Stimulated activated CD4-positive, alpha-beta T cell treated with anti-CD3 and anti-CD28 coated beads, Interleukin-2, amount 100 ng/mL, for 24 hours (primary cell): ENCODE results near the gene ZNF496.
"Not testable (repeated sequence)": the region's sequence is repeated elsewhere in the genome, so short reads cannot be mapped to it uniquely, and the experiment has no call there.

ENCODE experiments used
- DNase-seq, 2 donors: peaks; one replicate each; pipeline ENCODE4 v3.0.0-alpha.2; 2020

The ZNF496 gene

DNA sequence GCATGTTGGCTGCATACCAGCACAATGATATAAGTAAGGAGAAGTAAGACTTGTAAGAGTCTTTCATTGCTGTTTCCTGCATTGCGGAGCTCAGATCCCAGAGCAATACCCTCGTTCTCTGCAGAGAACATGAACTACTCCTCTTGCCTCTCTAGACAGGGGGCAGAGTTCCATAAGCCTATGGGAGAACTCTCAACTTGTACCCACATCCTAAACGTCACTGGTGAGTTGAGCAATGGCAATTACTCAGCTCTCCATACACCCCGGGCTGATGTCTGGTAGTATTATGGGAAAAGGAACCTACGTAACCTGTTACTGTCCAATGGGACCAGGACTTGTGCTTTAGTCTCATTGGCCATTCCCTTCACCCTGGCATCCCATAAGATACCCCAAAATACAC, 27.3 kb upstream of the ZNF496 start:
- DNase-seq: no peak

DNA sequence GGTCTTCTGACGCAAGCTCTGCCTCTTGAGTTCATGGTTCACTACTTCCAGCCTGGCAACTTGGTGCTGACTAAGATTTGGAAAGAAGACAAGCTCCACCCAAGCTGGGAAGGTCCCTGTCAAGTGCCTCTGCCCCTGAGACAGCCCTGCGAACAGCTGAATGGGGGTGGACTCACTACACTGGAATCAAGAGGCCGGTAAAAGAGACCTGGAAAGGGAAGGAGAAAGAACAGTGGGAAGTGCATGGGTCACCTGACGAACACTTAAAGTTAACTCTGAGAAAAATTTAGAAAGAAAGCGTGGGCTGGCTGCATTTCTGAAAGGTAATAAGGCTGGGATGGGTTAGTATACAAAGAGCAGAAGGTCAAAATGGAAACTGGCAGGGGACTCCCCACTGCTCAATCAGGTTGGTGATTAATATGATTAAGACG, 26.1 kb upstream of the ZNF496 start:
- DNase-seq: no peak

DNA sequence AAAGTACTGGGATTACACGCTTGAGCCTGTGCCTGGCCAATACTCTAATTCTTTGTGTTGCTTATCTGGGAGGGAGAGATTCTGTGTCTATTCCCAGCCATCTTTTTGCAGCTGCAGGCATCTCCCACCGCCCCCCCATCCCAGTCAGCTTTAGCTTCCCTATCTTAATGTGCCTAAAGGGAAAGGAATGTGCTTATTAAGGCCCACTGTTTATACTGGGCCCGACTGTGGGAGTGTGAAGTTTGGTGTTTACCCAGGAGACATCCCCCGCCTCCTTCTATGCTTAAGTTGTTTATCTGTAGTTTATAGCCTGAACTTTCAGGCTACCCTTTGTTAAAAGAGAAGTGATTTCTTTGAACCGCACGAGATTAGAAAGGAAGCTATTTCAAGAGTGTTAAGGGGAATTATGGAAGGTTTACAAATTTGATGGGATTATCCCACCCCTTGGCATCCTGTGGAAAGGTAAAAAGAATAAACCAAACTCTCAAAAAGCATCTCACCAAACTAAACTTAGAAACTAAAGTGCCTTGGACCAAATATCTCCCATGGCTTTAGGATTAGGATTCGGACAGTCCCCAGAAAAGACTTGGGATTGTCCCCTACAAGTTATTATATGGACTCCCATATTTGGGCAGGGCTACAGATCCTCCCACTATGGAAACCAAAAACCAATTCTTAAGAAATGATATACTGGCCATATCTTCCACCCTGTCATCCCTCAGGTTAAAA, 25.5 kb upstream of the ZNF496 start:
- no peak for DNase-seq

DNA sequence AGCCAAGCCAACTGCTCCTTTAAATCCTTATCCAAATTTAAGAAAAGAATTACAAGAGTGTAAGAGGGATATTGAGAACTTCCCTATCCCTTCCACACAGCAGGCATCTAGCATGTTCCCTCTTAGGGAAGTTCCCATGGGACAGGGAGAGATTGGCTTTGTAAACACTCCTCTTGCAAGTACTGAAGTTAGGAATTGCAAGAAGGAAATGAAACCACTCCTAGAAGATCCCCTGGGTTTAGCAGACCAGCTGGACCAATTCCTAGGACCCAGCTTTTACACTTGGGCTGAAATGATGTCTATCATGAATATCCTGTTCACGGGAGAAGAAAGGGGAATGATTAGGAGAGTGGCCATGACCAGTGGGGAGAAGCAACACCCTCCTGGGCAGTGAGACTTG, 23.5 kb upstream of the ZNF496 start:
- not testable (repeated sequence) for DNase-seq

DNA sequence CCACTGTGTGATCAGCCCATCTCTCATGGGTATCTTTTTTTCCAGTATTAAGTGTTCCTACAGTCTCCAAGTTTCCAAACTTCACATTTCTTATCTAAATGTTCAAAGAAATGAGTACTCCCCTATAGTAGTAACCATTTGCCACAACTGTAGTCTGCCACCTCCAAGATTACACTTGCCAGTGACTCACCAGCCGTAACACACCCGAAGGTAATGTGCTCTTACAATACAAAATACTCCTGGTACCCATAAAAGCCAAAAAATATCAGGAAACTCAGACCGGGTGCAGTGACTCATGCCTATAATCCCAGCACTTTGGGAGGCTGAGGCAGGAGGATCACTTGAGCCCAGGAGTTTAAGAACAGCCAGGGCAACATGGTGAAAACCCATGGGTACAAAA, 20.5 kb upstream of the ZNF496 start:
- no peak for DNase-seq

DNA sequence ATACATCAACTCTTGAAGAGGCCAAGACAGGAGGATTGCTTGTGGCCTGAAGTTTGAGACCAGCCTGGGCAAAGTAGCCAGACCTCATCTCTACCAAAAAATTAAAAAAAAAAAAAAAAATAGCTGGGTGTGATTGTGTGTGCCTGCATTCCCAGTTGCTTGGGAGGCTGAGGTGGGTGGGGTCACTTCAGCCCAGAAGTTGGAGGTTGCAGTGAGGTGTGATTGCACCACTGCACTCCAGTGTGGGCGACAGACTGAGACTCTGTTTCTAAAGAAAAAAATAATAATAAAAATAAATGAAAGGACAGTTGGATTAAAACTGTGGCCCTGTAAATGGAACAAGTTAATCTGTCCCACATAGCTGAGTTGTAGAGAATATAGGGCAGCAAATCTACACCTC, 18.9 kb upstream of the ZNF496 start:
- no peak for DNase-seq

DNA sequence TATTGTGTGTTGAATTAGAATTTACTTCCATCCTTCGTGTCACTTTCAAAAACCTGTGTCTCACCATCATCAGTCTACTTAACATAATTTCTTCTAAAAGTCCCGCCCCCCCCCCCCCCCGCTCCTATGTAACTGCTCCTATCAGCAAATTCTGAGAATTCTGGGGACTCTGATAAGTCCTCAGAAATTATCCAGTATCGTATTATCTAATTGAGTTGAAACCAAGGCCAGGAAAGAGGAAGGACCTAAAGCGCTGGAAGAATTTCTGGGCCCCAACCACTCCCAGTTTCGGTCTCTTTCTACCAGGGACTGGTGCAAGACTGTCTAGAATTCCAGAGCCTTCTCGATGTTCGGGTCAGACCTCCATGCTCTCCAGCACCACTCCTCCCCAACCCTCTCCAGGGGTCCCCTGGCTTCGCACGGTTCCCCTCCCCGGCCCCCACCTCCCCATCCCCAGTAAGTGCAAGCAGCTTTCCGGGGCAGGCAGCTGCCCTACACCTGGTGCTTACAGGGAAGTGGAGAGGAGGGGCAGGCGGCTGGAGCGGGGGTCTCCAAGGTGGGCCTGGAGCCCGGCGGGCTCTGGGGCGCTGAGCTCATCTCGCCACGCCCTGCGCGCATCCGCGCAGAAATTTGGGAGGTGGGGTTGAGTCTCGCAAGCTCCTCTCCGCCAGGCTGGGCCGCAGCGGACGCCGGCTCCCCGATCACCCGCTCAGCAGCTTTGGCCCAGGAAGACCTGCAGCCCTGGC, 16.0 kb upstream of the ZNF496 start:
- DNase-seq: no peak

DNA sequence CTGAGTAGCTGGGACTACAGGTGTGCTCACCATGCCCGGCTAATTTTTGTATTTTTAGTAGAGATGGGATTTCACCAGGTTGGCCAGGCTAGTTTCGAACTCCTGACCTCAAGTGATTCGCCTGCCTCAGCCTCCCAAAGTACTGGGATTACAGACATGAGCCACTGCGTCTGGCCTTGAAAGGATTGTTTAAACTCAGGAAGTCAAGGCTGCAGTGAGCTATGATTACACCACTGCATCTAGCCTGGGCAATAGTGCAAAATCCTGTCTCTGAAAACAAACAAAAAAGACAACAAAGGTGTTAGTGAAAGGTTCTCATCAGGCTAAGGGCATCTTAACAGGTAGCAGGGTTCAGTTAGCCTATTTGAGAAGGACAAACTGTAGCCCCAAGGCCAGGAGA, 14.2 kb upstream of the ZNF496 start:
- DNase-seq: no peak

DNA sequence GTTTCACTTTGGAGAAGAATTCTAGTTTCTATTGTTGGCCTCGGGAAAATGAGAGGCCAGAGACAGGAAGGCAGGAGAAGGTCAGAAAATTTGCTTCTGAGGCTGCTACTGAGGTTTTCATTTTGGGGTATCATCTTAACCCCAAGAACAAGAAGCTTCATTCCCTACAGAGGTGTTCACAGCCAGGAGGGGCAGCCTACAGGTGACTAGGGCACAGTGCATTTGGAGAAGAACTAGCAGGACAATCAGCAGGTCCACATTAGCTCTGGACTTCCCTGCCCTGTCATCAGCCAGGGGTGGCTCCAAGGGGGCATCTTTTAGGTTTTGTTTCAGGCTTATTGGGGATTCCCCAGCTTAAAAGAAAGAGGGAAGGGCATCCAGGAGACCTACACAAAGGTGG, 12.1 kb upstream of the ZNF496 start:
- no peak for DNase-seq

DNA sequence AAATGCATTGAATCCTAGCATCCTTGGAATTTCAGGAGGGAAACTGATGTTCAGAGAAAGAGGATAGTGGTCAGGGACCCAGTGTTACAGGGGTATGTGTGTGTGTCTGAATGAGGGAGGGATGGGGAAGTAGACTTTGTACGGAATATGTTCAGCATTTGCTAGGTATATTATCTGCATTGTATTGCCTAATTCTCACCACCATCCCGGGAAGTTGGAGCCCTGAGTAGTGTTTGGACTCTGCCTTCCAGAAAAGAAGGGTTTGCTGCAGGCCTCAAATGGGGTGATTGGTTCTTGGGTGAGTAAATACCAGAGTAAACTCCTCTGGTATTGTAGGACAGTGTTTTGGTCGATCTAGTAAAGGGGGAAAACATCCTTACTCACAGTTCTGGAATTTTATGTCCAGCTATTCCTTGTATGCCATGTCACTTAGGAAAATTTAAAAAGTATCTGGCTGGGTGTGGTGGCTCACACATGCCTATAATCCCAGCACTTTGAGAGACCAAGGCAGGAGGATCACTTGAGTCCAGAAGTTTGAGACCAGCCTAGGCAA, 7.1 kb upstream of the ZNF496 start:
- DNase-seq: no peak

DNA sequence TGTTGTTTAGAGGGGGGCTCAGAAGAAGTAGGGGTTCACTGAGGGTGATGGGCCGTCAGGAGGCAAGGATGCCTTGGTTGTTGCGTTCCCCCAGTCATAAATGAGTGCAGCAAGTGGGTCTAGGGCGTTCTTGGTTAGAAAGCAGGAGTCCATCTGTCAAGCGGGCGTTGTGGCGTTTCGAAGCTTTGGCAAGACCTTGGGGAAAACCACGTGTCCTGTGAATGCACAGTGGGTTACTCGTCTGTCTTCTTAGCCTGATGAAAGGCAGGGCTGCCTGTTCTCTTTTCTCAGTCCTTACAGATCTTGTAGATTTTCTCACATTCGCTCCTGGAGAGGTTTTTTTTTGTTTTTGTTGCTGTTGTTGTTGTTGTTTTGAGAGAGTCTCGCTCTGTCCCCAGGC, 6.3 kb upstream of the ZNF496 start:
- no peak for DNase-seq

DNA sequence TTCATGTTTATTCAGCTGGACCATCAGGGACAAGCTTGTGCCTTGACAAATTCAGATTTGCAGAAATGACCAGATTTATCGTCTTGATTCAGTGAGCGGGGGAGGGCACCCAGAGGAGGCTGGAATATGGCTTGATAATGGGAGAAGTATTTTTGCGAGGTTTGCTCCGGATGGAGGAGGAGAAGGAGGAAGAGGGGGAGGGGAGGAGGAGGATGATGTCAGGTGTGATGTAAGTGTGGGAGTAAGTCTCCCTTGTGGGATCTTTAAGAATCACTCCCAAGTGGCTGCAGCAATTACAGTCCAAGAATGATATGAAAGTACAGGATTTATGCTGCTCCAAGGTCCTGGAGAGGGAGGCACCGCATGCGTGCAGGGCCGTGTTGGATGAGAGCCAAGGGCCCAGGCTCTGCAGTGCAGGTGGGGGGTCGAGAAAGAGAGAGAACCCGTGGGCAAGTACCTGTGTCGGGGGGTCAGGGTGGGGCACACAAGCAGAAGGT, 5.6 kb upstream of the ZNF496 start:
- DNase-seq: no peak

DNA sequence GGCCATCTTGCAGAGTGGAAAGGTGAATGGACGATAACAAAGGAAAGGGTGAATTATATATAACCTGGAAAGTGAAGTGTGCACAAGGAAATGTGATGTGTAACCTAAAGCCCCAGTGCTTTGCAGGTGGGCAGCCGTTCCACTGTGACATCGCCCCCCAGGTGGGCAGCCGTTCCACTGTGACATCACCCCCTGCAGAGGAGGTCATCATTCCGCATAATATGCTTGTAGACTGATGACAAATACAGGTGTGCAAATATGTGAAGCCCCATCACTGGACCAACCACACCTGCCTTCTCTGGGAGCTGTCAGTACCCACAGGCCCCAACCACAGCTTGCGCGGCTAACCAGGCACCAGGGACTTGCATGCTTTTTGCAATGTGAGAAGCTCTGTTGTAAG, 4.7 kb upstream of the ZNF496 start:
- DNase-seq: no peak

DNA sequence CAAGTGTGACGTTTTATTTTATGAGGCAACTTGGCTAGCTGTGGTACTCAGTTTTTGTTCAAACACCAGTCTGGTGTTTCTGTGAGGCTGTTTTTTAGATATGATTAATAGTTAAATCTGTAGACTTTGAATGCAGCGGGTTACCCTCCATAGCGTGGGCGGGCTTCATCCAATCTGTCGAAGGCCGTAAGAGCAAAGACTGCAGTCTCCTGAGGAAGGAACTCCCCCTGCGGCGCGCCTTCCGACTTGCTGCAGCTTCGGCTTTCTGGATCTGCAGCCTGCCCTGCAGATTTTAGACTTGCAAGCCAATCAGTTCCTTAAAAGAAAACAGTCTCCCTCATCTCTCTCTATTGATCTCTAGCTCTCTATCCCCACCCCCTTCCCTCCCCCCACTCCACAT, 4.2 kb upstream of the ZNF496 start:
- no peak for DNase-seq

DNA sequence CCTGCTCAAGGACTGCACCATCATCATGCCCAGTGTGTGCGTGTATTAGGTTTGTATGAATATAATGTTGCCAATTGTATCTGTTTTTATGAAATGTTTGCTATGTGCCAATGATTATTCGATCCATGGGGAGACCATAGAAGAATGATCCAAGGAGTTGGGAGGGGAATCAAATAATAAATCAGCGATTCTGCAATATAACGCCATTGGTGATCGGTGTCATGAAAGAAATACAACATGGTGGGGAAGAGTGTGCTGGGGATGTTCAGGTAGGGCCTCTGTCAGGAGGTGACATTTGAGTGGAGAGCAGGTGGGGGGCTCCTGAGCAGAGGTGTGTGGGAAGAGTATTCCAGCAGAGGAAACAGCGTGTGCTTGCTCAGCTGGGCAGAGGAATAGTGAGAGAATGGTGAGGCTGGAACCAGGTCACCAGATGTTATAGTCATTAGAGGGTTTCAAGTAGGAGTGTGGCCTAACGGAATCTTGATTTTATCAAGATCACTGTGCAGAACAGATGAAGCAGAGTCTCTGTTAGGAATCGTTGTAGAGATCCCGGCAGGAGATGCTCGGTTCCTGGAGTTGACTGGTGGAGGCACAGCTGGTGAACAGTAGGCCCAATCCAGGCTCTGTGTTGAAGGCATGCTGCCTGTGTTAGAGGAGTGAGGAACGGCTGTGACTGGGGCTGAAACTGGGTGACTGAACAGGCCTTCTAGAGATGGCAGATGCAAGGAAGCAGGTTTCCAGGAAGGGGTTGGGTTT, 2.9 kb upstream of the ZNF496 start:
- no peak for DNase-seq

DNA sequence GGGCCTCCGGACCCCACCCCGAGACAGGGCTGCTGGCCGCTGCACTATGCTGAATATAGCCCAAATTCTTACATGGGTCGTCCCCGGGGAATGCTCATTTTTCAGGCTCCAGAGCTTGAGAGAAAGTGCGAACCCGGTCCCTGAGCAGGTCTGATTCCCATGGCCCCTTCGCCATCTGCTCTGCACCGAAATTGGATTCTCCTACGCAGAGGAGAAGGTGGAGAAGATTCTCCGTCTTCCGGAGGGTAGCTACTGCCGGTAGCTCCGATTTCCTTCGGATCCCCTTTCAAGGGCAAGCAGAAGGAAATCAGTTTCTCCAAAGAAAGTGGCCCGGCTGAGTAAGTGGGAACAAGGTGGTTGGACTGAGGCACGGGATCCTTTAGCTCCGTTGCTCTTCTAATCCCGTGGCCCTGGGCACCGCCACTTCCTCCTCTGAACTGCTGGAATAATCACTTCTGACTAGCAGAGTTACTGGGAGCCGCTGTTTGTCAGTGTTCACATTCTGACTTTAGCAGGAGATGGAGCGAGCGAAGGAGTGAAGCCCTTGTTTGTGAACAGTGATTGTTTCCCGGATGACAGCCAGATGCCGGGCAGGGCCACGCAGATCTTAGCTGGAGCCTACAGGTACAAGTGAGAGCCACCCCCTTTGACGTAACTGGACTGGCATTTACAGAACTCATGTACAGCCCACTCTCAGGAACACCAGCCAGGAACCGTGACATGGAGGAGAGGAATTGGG, 1.1 kb upstream of the ZNF496 start:
- DNase-seq: no peak

DNA sequence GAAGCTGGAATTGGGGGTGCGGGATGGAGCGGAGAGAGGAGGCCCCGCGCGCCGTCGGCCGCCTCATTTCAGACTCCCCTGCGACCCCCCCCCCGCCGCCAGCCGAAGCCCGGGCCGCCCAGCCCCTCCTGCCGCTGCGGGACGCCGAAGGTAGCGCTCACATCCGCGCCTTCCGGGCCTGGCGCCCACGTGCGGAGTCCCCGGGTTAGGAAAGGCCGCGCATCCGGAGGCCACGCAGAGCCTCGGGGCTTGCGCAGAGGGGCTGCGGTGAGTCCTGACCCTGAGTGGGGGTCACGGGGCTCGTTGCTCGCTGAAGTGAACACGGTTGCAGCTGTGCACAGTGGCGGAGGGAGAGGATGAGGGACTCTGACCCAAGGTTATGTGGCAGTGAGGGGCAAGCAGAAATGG, 552 bp upstream of the ZNF496 start:
- peak; percentile 55 to 70 for DNase-seq

DNA sequence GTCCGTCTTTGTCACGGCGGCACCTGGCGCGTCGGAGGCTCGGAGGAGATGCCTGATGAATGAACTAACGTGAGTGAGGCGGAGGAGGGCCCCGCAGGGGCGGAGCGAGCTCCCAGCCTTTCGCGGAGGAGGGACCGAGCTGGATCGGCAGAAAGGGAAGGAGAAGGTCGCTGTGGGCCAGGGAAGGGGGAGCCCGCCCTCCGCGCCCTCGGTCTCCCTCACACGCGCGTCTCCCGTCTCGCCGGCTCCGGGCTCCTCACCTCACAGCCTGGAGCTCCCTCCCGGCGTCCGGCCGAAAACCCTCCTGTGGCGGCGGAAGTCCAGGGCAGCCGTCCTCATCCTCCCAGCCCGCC, 519 bp downstream of the ZNF496 start:
- DNase-seq: peak; percentile 73 to 82

DNA sequence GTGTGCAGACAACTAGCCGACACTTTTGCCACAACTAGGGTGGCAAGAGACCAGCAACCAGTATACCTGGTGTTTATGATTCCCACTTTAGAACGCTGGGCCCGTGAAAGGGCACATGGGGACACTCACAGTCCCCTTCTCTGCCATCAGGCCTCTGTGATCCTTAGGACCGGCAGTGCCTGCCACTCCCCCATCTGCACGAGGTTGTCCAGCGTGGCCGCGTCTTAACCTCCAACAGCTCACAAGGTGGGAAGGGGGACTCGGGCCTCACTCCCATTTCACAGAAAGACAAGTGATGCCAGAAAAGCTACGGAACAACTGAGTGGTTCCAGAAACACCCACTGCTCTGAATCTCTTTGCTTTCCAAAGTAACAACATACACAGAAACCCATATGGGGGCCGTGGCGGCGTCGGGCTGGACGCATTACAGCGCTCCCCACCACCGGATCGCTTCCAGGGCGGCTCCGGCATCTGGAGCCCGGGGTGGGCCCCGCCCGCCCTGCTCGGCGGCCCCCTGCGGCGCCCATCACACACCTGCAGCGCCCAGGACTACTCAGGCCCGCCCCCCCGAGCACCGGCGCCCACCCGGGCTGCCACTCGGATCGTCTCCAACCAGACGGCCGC, 1.0 kb downstream of the ZNF496 start:
- DNase-seq: no peak

DNA sequence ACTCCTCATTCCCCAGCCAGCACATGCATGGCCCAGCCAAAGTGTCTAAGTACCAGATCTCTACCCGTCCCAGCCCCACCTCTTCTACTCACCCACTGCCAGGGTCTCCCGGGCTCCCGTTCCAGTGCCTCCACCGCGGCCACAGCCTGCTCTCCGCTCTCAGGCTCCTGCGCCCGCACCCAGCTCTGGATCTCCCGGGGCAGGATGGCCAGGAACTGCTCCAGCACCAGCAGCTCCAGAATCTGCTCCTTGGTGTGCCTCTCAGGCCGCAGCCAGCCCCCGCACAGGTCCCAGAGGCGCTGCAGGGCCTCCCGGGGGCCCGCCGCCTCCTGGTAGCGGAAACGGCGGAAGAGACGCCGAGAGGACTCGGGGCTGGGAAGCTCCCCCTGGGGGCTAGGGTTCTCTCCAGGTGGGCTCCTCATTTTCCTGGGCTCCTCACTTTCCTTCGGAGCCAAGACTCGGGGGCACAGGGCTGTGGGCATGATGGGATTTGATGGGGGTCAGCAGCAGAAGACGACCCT, 2.5 kb downstream of the ZNF496 start:
- no peak for DNase-seq

DNA sequence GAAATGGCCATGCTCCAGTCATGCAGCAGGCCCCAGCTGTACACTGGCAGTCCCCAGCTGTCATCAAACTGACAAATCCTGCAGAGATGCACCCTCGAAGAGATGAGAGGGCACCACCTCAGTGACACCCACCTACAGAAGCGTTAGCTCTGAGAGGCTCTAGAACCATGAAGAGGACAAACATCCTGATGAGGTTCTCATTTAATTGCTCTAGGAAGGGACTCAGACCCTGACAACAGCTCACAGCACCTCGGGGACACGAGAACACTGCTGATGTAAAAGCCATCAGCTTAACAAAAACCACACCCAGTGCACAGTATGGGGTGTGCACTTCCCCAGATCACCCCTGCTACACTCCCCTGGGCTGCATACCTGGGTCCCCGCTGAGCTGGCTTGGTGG, 3.4 kb downstream of the ZNF496 start:
- no peak for DNase-seq
